H1 (cell line): ENCODE measurements around the gene AGPS. TPM values are rescaled to one million over a fixed set of nuclear protein-coding genes. Genes with fewer than 3 reads are reported as not detected.

Experiments
- polyA plus RNA-seq, 7 experiments: library from polyadenylated mRNA; depleted of rRNA in 3 of 7; stranded (reverse) in 5 of 7; unstranded in 2 of 7; fragments of >200 nt in 5 of 7; fragments of 200-250 nt in 2 of 7; gene quantifications; 1 replicate in 5 of 7; 2 replicates in 1 of 7; 4 replicates in 1 of 7; pipeline versions ENCODE4 v1.2.1 to v1.2.3, GENCODE V29; 2011 to 2013; ENCODE audit warnings: missing spikeins in 2 of 7, mixed read lengths in 2 of 7
- small RNA-seq: library from polyadenylated mRNA; stranded (forward); fragments of <200 nt; extraction: miRNeasy Mini kit (QIAGEN cat#:217004); gene quantifications from one replicate; pipeline ENCODE3, GENCODE V24; 2013; ENCODE audit not compliant: insufficient read depth
- total RNA-seq: library from RNA; stranded (reverse); fragmentation: NEBNext Ultra II Directional; extraction: Animal tissue kit (Norgen Biotek cat#: 25700); gene quantifications from 2 replicates; pipeline ENCODE4 v1.2.1, GENCODE V29; 2021

The AGPS gene
- total and polyA plus RNA-seq, 2 of the 8 experiments (the other 6 are each of a cell fraction or from before 2014, with no cell fraction given): 7.3 to 57.8 TPM

Small RNA genes within 50 kb of the gene (small RNA-seq; reads per million reads assigned to genes)
- gene RF01210: not detected

Other genes starting within 250 kb of the AGPS start
- 390 and 408 TPM in 2 replicates for gene HNRNPA3, start 180.0 kb upstream of the AGPS start, total RNA-seq
- gene HNRNPA3, start 180.0 kb upstream of the AGPS start, polyA plus RNA-seq (2011; rRNA removed): 43.6 and 66.1 TPM in 2 replicates
- gene NFE2L2, start 128.0 kb upstream of the AGPS start, total RNA-seq: 32.3 and 33.2 TPM in 2 replicates
- gene NFE2L2, start 128.0 kb upstream of the AGPS start, polyA plus RNA-seq (2011; rRNA removed): 13.8 and 34.5 TPM in 2 replicates